Testis (tissue), 3 donors: ENCODE data around the gene ARID4B. TPM values are rescaled to one million over a fixed set of nuclear protein-coding genes. Genes with fewer than 3 reads are reported as not detected.
"Not testable (repeated sequence)": the region's sequence is repeated elsewhere in the genome, so short reads cannot be mapped to it uniquely, and the experiment has no call there.

Source experiments
- DNase-seq: peaks from one replicate; pipeline ENCODE4 v3.0.0-alpha.2; 2019
- H3K27ac ChIP-seq, 2 donors: fragments of 200-600 bp; sonication (generic); one replicate each; pipeline ENCODE4 v1.5.1; 2019
- H3K27me3 ChIP-seq: fragments of 200-600 bp; sonication (generic); one replicate; pipeline ENCODE4 v1.5.1; 2019
- H3K36me3 ChIP-seq: fragments of 200-600 bp; sonication (generic); one replicate; pipeline ENCODE4 v1.5.1; 2017; ENCODE audit warnings: low read depth; ENCODE audit errors: missing control alignments
- H3K4me1 ChIP-seq: fragments of 200-600 bp; sonication (generic); one replicate; pipeline ENCODE4 v1.5.1; 2019
- H3K4me3 ChIP-seq, 2 donors: fragments of 200-600 bp; sonication (generic); one replicate each; pipeline ENCODE4 v1.5.1; 2017 to 2019
- H3K9me3 ChIP-seq: fragments of 200-600 bp; sonication (generic); one replicate; pipeline ENCODE4 v1.5.1; 2017
- POLR2A ChIP-seq: fragments of 450-650 bp; IDR thresholded peaks from one replicate; pipeline ENCODE4 v1.6.1; 2017; ENCODE audit warnings: antibody characterized with exemption, mild to moderate bottlenecking, moderate library complexity
- WGBS, 2 donors: methylation state at CpG; one replicate each; pipeline ENCODE4 v1.1.5; 2018; 5-methylcytosine and 5-hydroxymethylcytosine counted together
- intact Hi-C: fragments of 100-400 bp; cut with DNase I; formaldehyde crosslinking; loops from one replicate; pipeline ENCODE4 v1.15.1; 2023; ENCODE audit warnings: low total_unique reads
- polyA plus RNA-seq: library from polyadenylated mRNA; stranded (reverse); fragments of 350-450 nt; fragmentation: Illumina TruSeq; extraction: RNeasy Lipid Tissue Mini Kit (QIAGEN cat#74804); gene quantifications from one replicate; pipeline ENCODE4 v1.2.3, GENCODE V29; 2014; ENCODE audit warnings: low read depth, low replicate concordance; ENCODE audit not compliant: insufficient read depth
- total RNA-seq, 2 donors: library from RNA; depleted of rRNA; stranded (reverse); fragments of >200 nt; gene quantifications; one replicate each; pipeline ENCODE4 v1.2.3, GENCODE V29; 2016
- TF ChIP-seq, protein P1 (sequence below), 3 experiments: fragments of 450-650 bp in 2 of 3; fragments of 200-600 bp in 1 of 3; sonication (generic) in 1 of 3; IDR thresholded peaks; one replicate each; pipeline ENCODE4 v1.5.1; 2016 to 2019; ENCODE audit warnings: antibody characterized with exemption in 3 of 3, mild to moderate bottlenecking in 2 of 3, moderate library complexity in 1 of 3

Gene ARID4B
- total and polyA plus RNA-seq, 3 donors from 2014 or later = 11.6 to 72.4 (median 60.0) TPM

DNA sequence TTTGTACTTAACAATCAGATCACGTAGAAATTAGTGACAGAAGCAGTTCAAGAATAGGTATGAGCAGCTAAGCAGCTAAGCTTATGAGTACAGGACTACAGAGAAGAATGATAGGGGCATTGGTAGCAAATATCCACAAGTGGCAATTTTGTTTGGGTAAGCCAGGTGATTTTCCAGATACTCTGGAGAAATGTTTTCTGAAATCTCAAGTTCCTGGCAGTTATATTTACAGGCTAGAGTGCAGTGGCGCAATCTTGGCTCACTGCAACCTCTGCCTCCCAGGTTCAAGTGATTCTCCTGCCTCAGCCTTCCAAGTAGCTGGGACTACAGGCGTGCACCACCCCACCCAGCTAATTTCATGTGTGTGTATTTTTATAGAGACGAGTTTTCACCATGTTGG is 55.1 kb downstream of the ARID4B start:
- intact Hi-C loops = no loop called here
- no peak for TF ChIP-seq POLR2A
- TF ChIP-seq, protein P1, sequence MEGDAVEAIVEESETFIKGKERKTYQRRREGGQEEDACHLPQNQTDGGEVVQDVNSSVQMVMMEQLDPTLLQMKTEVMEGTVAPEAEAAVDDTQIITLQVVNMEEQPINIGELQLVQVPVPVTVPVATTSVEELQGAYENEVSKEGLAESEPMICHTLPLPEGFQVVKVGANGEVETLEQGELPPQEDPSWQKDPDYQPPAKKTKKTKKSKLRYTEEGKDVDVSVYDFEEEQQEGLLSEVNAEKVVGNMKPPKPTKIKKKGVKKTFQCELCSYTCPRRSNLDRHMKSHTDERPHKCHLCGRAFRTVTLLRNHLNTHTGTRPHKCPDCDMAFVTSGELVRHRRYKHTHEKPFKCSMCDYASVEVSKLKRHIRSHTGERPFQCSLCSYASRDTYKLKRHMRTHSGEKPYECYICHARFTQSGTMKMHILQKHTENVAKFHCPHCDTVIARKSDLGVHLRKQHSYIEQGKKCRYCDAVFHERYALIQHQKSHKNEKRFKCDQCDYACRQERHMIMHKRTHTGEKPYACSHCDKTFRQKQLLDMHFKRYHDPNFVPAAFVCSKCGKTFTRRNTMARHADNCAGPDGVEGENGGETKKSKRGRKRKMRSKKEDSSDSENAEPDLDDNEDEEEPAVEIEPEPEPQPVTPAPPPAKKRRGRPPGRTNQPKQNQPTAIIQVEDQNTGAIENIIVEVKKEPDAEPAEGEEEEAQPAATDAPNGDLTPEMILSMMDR (IDR thresholded peaks at IDR 0.05) = no peak
- no peaks in the 10 kb centered on the region for H3K27me3 ChIP-seq
- no peaks in the 10 kb centered on the region for H3K36me3 ChIP-seq
- H3K9me3 ChIP-seq = no peaks in the 10 kb centered on the region
- no peak overlapping the region for H3K4me3 ChIP-seq
- H3K4me1 ChIP-seq = no peaks in the 10 kb centered on the region
- DNase-seq = no peak
- WGBS, 2 donors = 73 to 93% methylated on average over 4 of the region's 4 CpGs
- no peak overlapping the region for H3K27ac ChIP-seq

DNA sequence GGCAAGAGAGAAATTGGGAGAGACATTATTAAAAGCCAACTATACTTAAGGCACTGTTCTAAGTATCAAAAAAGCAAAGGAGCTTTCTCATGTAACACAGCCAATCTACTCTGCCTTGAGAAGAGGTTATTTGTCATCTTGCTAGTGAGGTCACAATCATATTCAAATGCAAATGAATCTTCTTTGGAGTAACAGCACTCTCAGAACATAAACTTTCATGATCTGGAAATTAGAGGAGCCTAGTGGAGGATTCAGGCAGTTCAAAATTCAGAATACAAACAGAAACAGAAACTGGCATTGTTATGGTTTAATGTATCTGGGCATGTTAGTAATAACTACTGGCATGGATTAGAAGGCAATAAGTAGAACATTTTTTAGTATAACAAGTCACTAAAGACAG is 57.4 kb downstream of the ARID4B start:
- no peak overlapping the region for H3K27ac ChIP-seq
- no peaks in the 10 kb centered on the region for H3K36me3 ChIP-seq
- no peaks in the 10 kb centered on the region for H3K9me3 ChIP-seq
- DNase-seq = no peak
- no peaks in the 10 kb centered on the region for H3K27me3 ChIP-seq
- H3K4me3 ChIP-seq = no peak overlapping the region
- intact Hi-C loops = no loop called here
- no peak for TF ChIP-seq POLR2A
- TF ChIP-seq, protein P1 (IDR thresholded peaks at IDR 0.05) = no peak
- H3K4me1 ChIP-seq = no peaks in the 10 kb centered on the region

DNA sequence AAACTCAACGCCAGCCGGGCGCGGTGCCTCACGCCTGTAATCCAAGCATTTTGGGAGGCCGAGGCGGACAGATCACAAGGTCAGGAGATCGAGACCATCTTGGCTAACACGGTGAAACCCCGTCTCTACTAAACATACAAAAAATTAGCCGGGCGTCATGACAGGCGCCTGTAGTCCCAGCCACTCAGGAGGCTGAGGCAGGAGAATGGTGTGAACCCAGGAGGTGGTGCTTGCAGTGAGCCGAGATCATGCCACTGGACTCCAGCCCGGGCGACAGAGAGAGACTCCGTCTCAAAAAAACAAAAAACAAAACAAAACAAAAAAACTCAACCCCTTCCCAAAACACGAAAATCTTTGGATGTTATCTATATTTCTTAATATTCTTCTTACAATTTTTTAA is 58.0 kb downstream of the ARID4B start:
- H3K4me1 ChIP-seq, H3K4me3 ChIP-seq, intact Hi-C loops, H3K9me3 ChIP-seq, H3K36me3 ChIP-seq, H3K27me3 ChIP-seq, DNase-seq, H3K27ac ChIP-seq: not testable (repeated sequence)
- WGBS, 2 donors = 65 to 71% methylated on average over 18 of the region's 18 CpGs

DNA sequence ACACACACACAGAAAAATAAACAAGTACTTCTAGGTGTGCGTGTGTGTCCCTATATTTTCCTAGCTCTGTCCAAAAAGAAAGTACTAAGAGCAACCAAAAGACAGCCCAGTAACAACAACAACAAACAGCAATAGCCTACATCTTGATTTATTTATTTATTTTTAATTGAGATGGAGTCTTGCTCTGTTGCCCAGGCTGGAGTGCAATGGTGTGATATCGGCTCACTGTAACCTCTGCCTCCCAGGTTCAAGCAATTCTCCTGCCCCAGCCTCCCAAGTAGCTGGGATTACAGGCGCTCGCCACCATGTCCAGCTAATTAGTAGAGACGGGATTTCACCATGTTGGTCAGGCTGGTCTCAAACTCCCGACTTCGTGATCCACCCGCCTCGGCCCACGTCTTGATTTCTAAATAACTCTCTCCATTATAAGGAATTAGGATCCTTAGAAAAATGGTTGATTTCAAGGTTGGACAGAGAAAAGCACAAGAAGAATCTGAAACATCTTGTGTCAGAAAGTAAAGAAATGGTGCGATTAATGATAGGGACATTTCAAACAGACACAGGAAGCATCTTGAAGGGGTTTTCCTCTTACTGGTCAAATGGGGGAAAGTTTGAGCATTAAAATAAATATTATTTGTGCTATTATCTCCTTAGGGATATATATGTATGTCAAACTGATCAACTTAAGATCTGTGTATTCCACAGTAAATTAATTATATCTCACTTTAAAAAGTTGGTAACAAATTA is 59.4 kb downstream of the ARID4B start:
- Histone ChIP-seq H3K4me3 (no peak overlapping the region), H3K9me3 (no peaks in the 10 kb centered on the region), H3K4me1 (no peaks in the 10 kb centered on the region), H3K27me3 (no peaks in the 10 kb centered on the region), H3K36me3 (no peaks in the 10 kb centered on the region), H3K27ac (no peak overlapping the region)
- no peak for DNase-seq
- 93% methylated on average over 11 of the region's 11 CpGs for WGBS, 2 donors
- TF ChIP-seq, protein P1 (IDR thresholded peaks at IDR 0.05) = no peak
- no peak for TF ChIP-seq POLR2A
- intact Hi-C loops = no loop called here

DNA sequence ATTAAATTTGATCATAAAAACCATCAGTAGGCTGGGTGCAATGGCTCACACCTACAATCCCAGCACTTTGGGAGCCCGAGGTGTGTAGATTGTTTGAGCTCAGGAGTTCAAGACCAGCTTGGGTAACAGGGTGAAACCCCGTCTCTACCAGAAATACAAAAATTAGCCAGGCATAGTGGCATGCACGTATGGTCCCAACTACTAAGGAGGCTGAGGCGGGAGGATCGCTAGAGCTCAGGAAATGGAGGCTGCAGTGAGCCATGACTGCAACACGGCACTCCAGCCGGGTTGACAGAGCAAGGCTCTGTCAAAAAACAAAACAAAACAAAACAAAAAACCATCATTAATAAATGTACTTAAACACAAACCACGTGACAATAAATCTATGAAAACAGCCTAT is 61.0 kb downstream of the ARID4B start:
- no peaks in the 10 kb centered on the region for H3K27me3 ChIP-seq
- no peaks in the 10 kb centered on the region for H3K4me1 ChIP-seq

More for the DNA sequence above, 61.0 kb downstream of the ARID4B start:
- no peak for TF ChIP-seq POLR2A
- TF ChIP-seq, protein P1 (IDR thresholded peaks at IDR 0.05) = no peak
- no peaks in the 10 kb centered on the region for H3K36me3 ChIP-seq
- intact Hi-C loops = no loop called here
- WGBS, 2 donors = 89 to 94% methylated on average over 8 of the region's 8 CpGs
- DNase-seq = no peak
- no peaks in the 10 kb centered on the region for H3K9me3 ChIP-seq
- H3K27ac ChIP-seq = no peak overlapping the region
- no peak overlapping the region for H3K4me3 ChIP-seq
